ENCODE results near the gene ZNF442.
"Not testable (repeated sequence)": the region's sequence is repeated elsewhere in the genome, so short reads cannot be mapped to it uniquely, and the experiment has no call there.

Gene ZNF442

DNA sequence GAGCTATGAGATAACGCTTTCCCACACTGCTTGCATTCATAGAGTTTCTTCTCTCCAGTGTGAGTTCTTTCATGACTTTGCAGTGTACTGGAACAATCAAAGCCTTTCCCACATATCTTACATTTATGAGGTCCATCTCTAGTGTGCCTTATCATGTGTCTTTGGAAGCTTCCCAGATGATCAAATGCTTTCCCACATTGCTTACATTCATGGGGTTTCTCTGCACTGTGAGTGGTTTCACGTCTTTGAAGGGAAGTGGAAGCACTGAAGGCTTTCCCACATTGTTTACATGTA is 14.9 kb upstream of the ZNF442 start:
- Histone ChIP-seq H3K27me3 (ENCODE audit: insufficient read depth, poor library complexity, severe bottlenecking) (no peaks in the 10 kb centered on the region), H3K4me1 (ENCODE audit: insufficient read depth, poor library complexity, severe bottlenecking) (no peaks in the 10 kb centered on the region), H3K4me3 (ENCODE audit: severe bottlenecking) (no peak overlapping the region), H3K9me3 (ENCODE audit: severe bottlenecking) (peaks cover 9% of the 10 kb centered on the region), H3K36me3 (ENCODE audit: low read depth) (0 out of 2 replicates have a peak, but pooled peaks cover 9% of the 10 kb centered on the region), H3K27ac (ENCODE audit: poor library complexity, severe bottlenecking) (no peak overlapping the region)
- TF ChIP-seq, protein P1, sequence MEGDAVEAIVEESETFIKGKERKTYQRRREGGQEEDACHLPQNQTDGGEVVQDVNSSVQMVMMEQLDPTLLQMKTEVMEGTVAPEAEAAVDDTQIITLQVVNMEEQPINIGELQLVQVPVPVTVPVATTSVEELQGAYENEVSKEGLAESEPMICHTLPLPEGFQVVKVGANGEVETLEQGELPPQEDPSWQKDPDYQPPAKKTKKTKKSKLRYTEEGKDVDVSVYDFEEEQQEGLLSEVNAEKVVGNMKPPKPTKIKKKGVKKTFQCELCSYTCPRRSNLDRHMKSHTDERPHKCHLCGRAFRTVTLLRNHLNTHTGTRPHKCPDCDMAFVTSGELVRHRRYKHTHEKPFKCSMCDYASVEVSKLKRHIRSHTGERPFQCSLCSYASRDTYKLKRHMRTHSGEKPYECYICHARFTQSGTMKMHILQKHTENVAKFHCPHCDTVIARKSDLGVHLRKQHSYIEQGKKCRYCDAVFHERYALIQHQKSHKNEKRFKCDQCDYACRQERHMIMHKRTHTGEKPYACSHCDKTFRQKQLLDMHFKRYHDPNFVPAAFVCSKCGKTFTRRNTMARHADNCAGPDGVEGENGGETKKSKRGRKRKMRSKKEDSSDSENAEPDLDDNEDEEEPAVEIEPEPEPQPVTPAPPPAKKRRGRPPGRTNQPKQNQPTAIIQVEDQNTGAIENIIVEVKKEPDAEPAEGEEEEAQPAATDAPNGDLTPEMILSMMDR (IDR thresholded peaks at IDR 0.05; ENCODE audit: poor library complexity, severe bottlenecking): no peak
- ATAC-seq (ENCODE audit: low read depth) (no peak), DNase-seq (ENCODE audit: low spot score) (no peak)

DNA sequence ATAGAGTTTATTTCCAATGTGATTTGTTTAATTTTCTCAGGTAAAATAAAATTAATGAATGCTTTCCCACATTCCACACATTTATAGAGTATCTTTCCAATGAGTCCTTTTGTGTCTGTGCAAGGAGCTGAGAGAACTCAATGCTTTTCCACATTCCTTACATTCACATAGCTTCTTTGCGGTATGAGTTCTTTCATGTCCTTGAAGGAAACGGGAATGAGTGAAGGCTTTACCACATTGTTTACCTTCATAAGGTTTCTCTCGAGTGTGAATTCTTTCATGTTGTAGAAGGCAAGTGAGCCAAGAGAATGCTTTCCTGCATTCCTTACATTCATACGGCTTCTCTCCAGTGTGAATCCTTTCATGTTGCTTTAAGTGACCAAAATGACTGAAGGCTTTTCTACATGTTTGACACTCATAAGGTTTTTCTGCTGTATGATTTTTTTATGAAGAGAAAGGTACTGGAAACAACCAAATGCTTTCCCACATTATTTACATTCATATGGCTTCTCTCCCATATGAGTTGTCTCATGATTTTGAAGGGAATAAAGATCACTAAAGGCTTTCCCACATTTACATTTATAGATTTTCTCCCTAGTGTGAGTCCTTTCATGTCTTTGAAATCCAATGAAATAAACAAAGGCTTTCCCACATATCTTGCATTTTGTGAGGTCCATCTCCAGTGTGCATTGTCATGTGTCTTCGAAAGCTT is 14.4 kb upstream of the ZNF442 start:
- Histone ChIP-seq H3K27me3 (ENCODE audit: insufficient read depth, poor library complexity, severe bottlenecking) (no peaks in the 10 kb centered on the region), H3K4me1 (ENCODE audit: insufficient read depth, poor library complexity, severe bottlenecking) (no peaks in the 10 kb centered on the region), H3K36me3 (ENCODE audit: low read depth) (0 out of 2 replicates have a peak, but pooled peaks cover 9% of the 10 kb centered on the region), H3K9me3 (ENCODE audit: severe bottlenecking) (peaks cover 9% of the 10 kb centered on the region), H3K27ac (ENCODE audit: poor library complexity, severe bottlenecking) (no peak overlapping the region), H3K4me3 (ENCODE audit: severe bottlenecking) (no peak overlapping the region)
- ATAC-seq (ENCODE audit: low read depth): no peak
- TF ChIP-seq, protein P1 (IDR thresholded peaks at IDR 0.05; ENCODE audit: poor library complexity, severe bottlenecking): no peak
- no peak for DNase-seq (ENCODE audit: low spot score)

DNA sequence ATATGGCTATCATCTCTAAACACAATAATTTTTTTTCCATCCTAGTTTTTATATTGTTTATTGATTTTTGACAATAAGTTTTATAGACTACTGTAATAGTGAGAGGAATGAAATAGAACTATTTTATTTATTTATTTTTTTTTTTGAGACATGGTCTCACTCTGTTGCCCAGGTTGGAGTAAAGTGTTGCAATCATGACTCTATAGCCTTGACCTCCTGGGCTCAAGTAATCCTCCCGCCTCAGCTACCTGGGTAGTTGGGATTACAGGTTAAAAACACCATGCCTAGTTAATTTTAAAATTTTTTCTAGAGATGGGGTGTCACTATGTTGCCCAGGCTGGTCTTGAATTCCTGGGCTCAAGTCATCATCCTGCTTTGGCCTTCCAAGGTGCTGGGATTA is 8.5 kb upstream of the ZNF442 start:
- ATAC-seq (ENCODE audit: low read depth): no peak
- H3K9me3 ChIP-seq (ENCODE audit: severe bottlenecking): peaks cover 7% of the 10 kb centered on the region

DNA sequence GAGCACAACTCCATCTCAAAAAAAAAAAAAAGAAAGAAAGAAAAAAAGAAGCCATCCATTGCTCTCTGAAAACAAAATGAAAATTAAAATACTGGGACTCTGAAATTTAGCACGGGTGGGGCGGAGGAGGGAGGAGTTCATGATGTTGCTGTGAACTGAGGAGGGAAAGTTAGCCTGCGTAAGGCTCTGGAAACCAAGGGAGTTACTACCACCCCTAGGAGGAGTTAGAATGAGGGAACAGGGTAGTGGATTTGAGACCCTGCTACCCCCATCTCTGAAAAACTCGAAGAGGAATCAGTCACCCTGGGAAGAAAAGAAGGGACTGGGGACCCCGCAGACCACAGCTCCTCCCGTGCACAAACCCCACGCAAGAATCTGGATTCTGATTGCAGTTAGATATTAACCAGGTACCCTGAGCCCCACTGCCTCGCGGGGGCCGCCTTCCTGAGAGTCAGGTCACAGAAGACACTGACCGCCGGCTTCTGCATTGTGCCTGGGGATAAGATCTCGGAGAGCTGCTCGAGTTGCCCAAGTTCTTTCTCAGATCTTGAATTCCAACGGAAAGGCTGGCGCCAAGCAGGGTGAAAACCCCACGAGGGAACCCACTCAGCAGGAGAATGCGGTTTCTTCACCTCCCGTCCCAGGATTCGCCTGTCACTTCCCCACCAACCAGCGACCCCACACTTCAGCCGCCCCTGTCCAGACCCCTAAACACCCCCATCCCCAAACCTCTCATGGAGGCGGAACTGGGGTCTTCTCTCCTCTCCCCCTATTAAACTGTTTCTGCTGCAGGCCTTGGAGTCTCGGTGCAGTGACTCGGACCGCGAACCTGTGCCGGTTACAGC is 870 bp downstream of the ZNF442 start:
- peak overlapping the region; percentile 80 for H3K4me3 ChIP-seq (ENCODE audit: severe bottlenecking)
- H3K27me3 ChIP-seq (ENCODE audit: insufficient read depth, poor library complexity, severe bottlenecking): no peaks in the 10 kb centered on the region
- no peaks in the 10 kb centered on the region for H3K4me1 ChIP-seq (ENCODE audit: insufficient read depth, poor library complexity, severe bottlenecking)
- H3K27ac ChIP-seq (ENCODE audit: poor library complexity, severe bottlenecking): peak overlapping the region; percentile 38
- DNase-seq (ENCODE audit: low spot score) (no peak), ATAC-seq (ENCODE audit: low read depth) (no peak)
- no peaks in the 10 kb centered on the region for H3K9me3 ChIP-seq (ENCODE audit: severe bottlenecking)
- H3K36me3 ChIP-seq (ENCODE audit: low read depth): no peaks in the 10 kb centered on the region
- TF ChIP-seq, protein P1 (IDR thresholded peaks at IDR 0.05; ENCODE audit: poor library complexity, severe bottlenecking): no peak

More for the DNA sequence above, 8.5 kb upstream of the ZNF442 start:
- Histone ChIP-seq H3K27ac (ENCODE audit: poor library complexity, severe bottlenecking) (no peak overlapping the region), H3K36me3 (ENCODE audit: low read depth) (no peaks in the 10 kb centered on the region), H3K4me3 (ENCODE audit: severe bottlenecking) (no peak overlapping the region), H3K27me3 (ENCODE audit: insufficient read depth, poor library complexity, severe bottlenecking) (no peaks in the 10 kb centered on the region), H3K4me1 (ENCODE audit: insufficient read depth, poor library complexity, severe bottlenecking) (no peaks in the 10 kb centered on the region)
- no peak for DNase-seq (ENCODE audit: low spot score)
- TF ChIP-seq, protein P1 (IDR thresholded peaks at IDR 0.05; ENCODE audit: poor library complexity, severe bottlenecking): no peak

DNA sequence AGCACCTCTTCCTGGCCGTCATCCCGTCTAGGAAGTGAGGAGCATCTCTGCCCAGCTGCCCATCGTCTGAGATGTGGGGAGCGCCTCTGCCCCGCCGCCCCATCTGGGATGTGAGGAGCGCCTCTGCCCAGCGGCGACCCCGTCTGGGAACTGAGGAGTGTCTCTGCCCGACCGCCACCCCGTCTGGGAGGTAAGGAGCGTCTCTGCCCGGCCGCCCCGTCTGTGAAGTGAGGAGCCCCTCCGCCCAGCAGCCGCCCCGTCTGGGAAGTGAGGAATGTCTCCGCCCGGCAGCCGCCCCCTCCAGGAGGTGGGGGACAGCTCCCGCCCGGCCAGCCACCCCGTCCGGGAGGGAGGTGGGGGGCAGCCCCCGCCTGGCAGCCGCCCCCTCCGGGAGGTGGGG is 3.2 kb downstream of the ZNF442 start:
- H3K36me3 ChIP-seq (ENCODE audit: low read depth); DNase-seq (ENCODE audit: low spot score); H3K4me1 ChIP-seq (ENCODE audit: insufficient read depth, poor library complexity, severe bottlenecking); H3K9me3 ChIP-seq (ENCODE audit: severe bottlenecking); ATAC-seq (ENCODE audit: low read depth); H3K27ac ChIP-seq (ENCODE audit: poor library complexity, severe bottlenecking); H3K27me3 ChIP-seq (ENCODE audit: insufficient read depth, poor library complexity, severe bottlenecking); H3K4me3 ChIP-seq (ENCODE audit: severe bottlenecking): not testable (repeated sequence)

All from RWPE2 (cell line).